Measurements from ENCODE around the gene HMGN3. TPM values are rescaled to one million over a fixed set of nuclear protein-coding genes. Genes with fewer than 3 reads are reported as not detected.

Gene HMGN3
- polyA plus RNA-seq, 1 donor (not counting 4 experiments of a cell fraction or from before 2014, with no cell fraction given), result 78.6 TPM

- Histone ChIP-seq H3K4me1 (ENCODE audit: control insufficient read depth, extremely low read depth, insufficient read depth, low read length) (no peaks in the 10 kb centered on the region), H3K36me3 (ENCODE audit: control insufficient read depth in 2 of 2, extremely low read depth in 1 of 2, insufficient read depth in 2 of 2, low read length in 2 of 2) (no peaks in the 10 kb centered on the region), H3K27ac (ENCODE audit: control insufficient read depth, insufficient read depth, low read length) (no peak overlapping the region), H3K9me3 (ENCODE audit: control insufficient read depth, low read depth, low read length) (peaks cover 4% of the 10 kb centered on the region), H3K27me3 (ENCODE audit: control insufficient read depth, extremely low read depth, insufficient read depth, low read length) (no peaks in the 10 kb centered on the region), H3K9ac (ENCODE audit: control insufficient read depth, extremely low read depth, insufficient read depth, low read length) (no peak overlapping the region), H2AFZ (ENCODE audit: control insufficient read depth, low read length) (no peak overlapping the region), H3K4me3 (ENCODE audit: control insufficient read depth in 2 of 3, extremely low read depth in 1 of 3, insufficient read depth in 2 of 3, low read depth in 1 of 3, low read length in 3 of 3) (no peak overlapping the region), H3K79me2 (ENCODE audit: control insufficient read depth, insufficient read depth, low read length) (no peaks in the 10 kb centered on the region), H4K20me1 (ENCODE audit: control insufficient read depth, extremely low read depth, insufficient read depth, low read length) (no peaks in the 10 kb centered on the region), H3K4me2 (ENCODE audit: control insufficient read depth, extremely low read depth, insufficient read depth, low read depth, low read length) (no peak overlapping the region), H3K9me1 (ENCODE audit: control insufficient read depth, extremely low read depth, insufficient read depth, low read length) (no peaks in the 10 kb centered on the region)
- FAIRE-seq, result no peak
- DNase-seq (ENCODE audit: low read depth, low spot score), result no peak
- dilution Hi-C loops (cut with MboI; ENCODE audit: extremely low pct_ligation_motif_present, low sequenced_read_pairs), result no loop called here
- TF ChIP-seq, protein P1, sequence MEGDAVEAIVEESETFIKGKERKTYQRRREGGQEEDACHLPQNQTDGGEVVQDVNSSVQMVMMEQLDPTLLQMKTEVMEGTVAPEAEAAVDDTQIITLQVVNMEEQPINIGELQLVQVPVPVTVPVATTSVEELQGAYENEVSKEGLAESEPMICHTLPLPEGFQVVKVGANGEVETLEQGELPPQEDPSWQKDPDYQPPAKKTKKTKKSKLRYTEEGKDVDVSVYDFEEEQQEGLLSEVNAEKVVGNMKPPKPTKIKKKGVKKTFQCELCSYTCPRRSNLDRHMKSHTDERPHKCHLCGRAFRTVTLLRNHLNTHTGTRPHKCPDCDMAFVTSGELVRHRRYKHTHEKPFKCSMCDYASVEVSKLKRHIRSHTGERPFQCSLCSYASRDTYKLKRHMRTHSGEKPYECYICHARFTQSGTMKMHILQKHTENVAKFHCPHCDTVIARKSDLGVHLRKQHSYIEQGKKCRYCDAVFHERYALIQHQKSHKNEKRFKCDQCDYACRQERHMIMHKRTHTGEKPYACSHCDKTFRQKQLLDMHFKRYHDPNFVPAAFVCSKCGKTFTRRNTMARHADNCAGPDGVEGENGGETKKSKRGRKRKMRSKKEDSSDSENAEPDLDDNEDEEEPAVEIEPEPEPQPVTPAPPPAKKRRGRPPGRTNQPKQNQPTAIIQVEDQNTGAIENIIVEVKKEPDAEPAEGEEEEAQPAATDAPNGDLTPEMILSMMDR (optimal IDR thresholded peaks at IDR 0.05 in 1 of 3, IDR thresholded peaks at IDR 0.05 in 1 of 3, conservative IDR thresholded peaks at IDR 0.05 in 1 of 3; ENCODE audit: extremely low read depth in 1 of 3, insufficient read depth in 2 of 3, low read length in 3 of 3), result no peak
- no peak for TF ChIP-seq EZH2 (IDR thresholded peaks at IDR 0.05; ENCODE audit: low read length)
Measured at GRCh38 chr6:79186564-79186963, 47.9 kb downstream of the HMGN3 start.

DNA sequence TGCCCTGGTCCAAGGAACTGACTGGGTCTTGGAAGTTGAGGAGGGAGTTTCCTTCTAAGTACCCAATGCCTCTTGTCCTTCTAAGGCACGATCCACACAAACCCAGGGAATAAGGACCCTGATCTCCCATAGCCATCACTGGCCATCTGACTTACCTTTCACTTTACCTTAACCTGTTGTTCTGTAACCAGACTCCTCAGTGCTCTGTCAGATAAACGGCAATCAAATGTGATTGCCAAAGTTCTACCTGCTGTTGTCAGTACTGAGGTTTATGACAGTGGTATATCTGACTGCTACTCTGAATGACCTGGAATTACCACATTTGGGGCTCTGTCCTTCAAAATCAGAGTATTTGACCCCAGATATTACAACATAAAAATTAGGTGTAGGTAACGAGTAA is 49.8 kb downstream of the HMGN3 start:
- dilution Hi-C loops (cut with MboI; ENCODE audit: extremely low pct_ligation_motif_present, low sequenced_read_pairs), result no loop called here
- Histone ChIP-seq H3K9ac (ENCODE audit: control insufficient read depth, extremely low read depth, insufficient read depth, low read length) (no peak overlapping the region), H3K4me3 (ENCODE audit: control insufficient read depth in 2 of 3, extremely low read depth in 1 of 3, insufficient read depth in 2 of 3, low read depth in 1 of 3, low read length in 3 of 3) (no peak overlapping the region), H3K36me3 (ENCODE audit: control insufficient read depth in 2 of 2, extremely low read depth in 1 of 2, insufficient read depth in 2 of 2, low read length in 2 of 2) (no peaks in the 10 kb centered on the region), H3K27me3 (ENCODE audit: control insufficient read depth, extremely low read depth, insufficient read depth, low read length) (no peaks in the 10 kb centered on the region), H2AFZ (ENCODE audit: control insufficient read depth, low read length) (no peak overlapping the region), H3K4me2 (ENCODE audit: control insufficient read depth, extremely low read depth, insufficient read depth, low read depth, low read length) (no peak overlapping the region), H3K4me1 (ENCODE audit: control insufficient read depth, extremely low read depth, insufficient read depth, low read length) (no peaks in the 10 kb centered on the region), H3K9me1 (ENCODE audit: control insufficient read depth, extremely low read depth, insufficient read depth, low read length) (no peaks in the 10 kb centered on the region), H3K27ac (ENCODE audit: control insufficient read depth, insufficient read depth, low read length) (no peak overlapping the region), H4K20me1 (ENCODE audit: control insufficient read depth, extremely low read depth, insufficient read depth, low read length) (no peaks in the 10 kb centered on the region), H3K79me2 (ENCODE audit: control insufficient read depth, insufficient read depth, low read length) (no peaks in the 10 kb centered on the region), H3K9me3 (ENCODE audit: control insufficient read depth, low read depth, low read length) (no peaks in the 10 kb centered on the region)
- no peak for DNase-seq (ENCODE audit: low read depth, low spot score)
- TF ChIP-seq EZH2 (IDR thresholded peaks at IDR 0.05; ENCODE audit: low read length), result no peak
- TF ChIP-seq, protein P1 (optimal IDR thresholded peaks at IDR 0.05 in 1 of 3, IDR thresholded peaks at IDR 0.05 in 1 of 3, conservative IDR thresholded peaks at IDR 0.05 in 1 of 3; ENCODE audit: extremely low read depth in 1 of 3, insufficient read depth in 2 of 3, low read length in 3 of 3), result no peak
- no peak for FAIRE-seq

All from keratinocyte (primary cell).